Measurements from ENCODE around the gene SSH2.

DNA sequence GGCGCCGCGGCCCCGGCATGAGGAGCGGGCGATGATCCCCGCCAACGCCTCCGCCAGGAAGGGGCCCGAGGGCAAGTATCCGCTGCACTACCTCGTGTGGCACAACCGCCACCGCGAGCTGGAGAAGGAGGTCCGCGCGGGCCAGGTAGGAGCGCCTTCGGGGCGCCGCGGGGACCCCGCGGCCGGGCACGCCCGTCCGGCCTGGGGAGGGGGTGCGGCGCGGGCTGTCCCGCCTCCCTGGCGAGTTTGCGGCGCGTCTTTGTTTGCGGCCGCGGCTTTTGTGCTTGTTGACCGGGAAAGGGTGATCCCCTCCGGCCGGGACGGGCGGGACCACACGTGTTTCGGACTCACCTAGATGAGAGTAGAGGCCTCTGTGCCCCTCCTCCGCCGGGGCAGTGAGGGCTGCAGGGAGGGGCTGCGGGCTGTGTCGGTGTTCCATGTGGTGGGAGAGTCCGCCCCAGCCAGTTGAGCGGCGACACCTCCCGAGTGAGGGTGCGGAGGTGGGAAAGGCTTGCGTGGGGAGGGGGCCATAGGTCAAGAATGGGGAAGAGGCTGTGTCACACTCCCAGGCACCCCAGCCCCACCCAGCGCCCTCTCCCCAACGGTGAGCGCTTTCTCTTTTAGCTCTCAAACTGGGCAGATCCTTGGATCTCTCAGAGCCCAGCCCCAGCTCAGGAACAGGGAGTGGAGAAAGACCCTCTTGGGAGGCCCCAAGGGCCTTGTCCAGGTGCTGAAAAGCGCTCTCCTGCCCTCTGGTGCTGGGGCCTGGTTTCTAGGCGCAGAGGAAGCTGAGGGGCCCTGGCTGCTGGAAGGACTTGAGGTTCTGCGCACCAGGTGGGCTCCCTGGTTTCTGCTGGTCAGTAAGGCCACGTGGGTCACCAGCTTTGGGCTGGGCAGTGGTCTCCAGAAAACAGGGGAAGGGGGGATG lies 336.2 kb downstream of the SSH2 start:
- TF ChIP-seq, protein P1, sequence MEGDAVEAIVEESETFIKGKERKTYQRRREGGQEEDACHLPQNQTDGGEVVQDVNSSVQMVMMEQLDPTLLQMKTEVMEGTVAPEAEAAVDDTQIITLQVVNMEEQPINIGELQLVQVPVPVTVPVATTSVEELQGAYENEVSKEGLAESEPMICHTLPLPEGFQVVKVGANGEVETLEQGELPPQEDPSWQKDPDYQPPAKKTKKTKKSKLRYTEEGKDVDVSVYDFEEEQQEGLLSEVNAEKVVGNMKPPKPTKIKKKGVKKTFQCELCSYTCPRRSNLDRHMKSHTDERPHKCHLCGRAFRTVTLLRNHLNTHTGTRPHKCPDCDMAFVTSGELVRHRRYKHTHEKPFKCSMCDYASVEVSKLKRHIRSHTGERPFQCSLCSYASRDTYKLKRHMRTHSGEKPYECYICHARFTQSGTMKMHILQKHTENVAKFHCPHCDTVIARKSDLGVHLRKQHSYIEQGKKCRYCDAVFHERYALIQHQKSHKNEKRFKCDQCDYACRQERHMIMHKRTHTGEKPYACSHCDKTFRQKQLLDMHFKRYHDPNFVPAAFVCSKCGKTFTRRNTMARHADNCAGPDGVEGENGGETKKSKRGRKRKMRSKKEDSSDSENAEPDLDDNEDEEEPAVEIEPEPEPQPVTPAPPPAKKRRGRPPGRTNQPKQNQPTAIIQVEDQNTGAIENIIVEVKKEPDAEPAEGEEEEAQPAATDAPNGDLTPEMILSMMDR (IDR thresholded peaks at IDR 0.05; ENCODE audit: low read depth, low read length) = peak; percentile 61
- TF ChIP-seq EZH2phosphoT487 (IDR thresholded peaks at IDR 0.05; ENCODE audit: low read depth) = no peak

Data from OCI-LY3 (cell line).